Trophoblast cell (in vitro differentiated cells and primary cell): ENCODE results near the gene XAGE2. TPM values are rescaled to one million over a fixed set of nuclear protein-coding genes. Genes with fewer than 3 reads are reported as not detected.
"Not testable (repeated sequence)": the region's sequence is repeated elsewhere in the genome, so short reads cannot be mapped to it uniquely, and the experiment has no call there.

Experiments
- DNase-seq, 2 donors: peaks; one replicate each; pipeline ENCODE4 v3.0.0-alpha.2; 2016
- H2AFZ ChIP-seq: 2 replicates; pipeline ENCODE4 v1.6.1; 2013; ENCODE audit warnings: low read length, moderate library complexity, mild to moderate bottlenecking; ENCODE audit not compliant: insufficient read depth, poor library complexity
- H2AK5ac ChIP-seq: 2 replicates; pipeline ENCODE4 v1.6.1; 2013; ENCODE audit warnings: mild to moderate bottlenecking, low read length
- H2BK120ac ChIP-seq: 2 replicates; pipeline ENCODE4 v1.6.1; 2013; ENCODE audit warnings: low read length, mild to moderate bottlenecking, moderate library complexity; ENCODE audit not compliant: insufficient read depth, poor library complexity
- H2BK12ac ChIP-seq: 2 replicates; pipeline ENCODE4 v1.6.1; 2013; ENCODE audit warnings: mild to moderate bottlenecking, low read length, moderate library complexity
- H2BK5ac ChIP-seq: 2 replicates; pipeline ENCODE4 v1.6.1; 2013; ENCODE audit warnings: low read length, low read depth, moderate library complexity, mild to moderate bottlenecking; ENCODE audit not compliant: poor library complexity
- H3K14ac ChIP-seq: 2 replicates; pipeline ENCODE4 v1.6.1; 2013; ENCODE audit warnings: mild to moderate bottlenecking, low read length
- H3K18ac ChIP-seq: 2 replicates; pipeline ENCODE4 v1.6.1; 2013; ENCODE audit warnings: mild to moderate bottlenecking, low read length
- H3K23ac ChIP-seq: 2 replicates; pipeline ENCODE4 v1.6.1; 2013; ENCODE audit warnings: low read length
- H3K27ac ChIP-seq: 2 replicates; pipeline ENCODE4 v1.5.1; 2013; ENCODE audit warnings: low read depth, mild to moderate bottlenecking, inconsistent platforms, low read length, moderate library complexity
- H3K27me3 ChIP-seq: 2 replicates; pipeline ENCODE4 v1.6.1; 2013; ENCODE audit warnings: inconsistent platforms, mild to moderate bottlenecking, low read length, moderate library complexity; ENCODE audit not compliant: insufficient read depth
- H3K36me3 ChIP-seq, 2 experiments: 1 replicate in 1 of 2; 2 replicates in 1 of 2; pipeline ENCODE4 v1.6.1; 2013; ENCODE audit warnings: low read length in 2 of 2, mild to moderate bottlenecking in 2 of 2, moderate library complexity in 1 of 2; ENCODE audit not compliant: insufficient read depth in 2 of 2, control insufficient read depth in 1 of 2
- H3K4ac ChIP-seq: 2 replicates; pipeline ENCODE4 v1.6.1; 2013; ENCODE audit warnings: low read depth, mild to moderate bottlenecking, low read length, moderate library complexity
- H3K4me1 ChIP-seq, 2 experiments: 1 replicate in 1 of 2; 2 replicates in 1 of 2; pipeline ENCODE4 v1.6.1; 2013; ENCODE audit warnings: low read length in 2 of 2, mild to moderate bottlenecking in 2 of 2, moderate library complexity in 1 of 2; ENCODE audit not compliant: insufficient read depth in 2 of 2, control insufficient read depth in 1 of 2
- H3K4me2 ChIP-seq: 2 replicates; pipeline ENCODE4 v1.6.1; 2013; ENCODE audit warnings: inconsistent platforms, mild to moderate bottlenecking, low read length, moderate library complexity
- H3K4me3 ChIP-seq: 2 replicates; pipeline ENCODE4 v1.5.1; 2013; ENCODE audit warnings: mild to moderate bottlenecking, low read depth, low read length, inconsistent platforms
- H3K79me1 ChIP-seq: one replicate; pipeline ENCODE4 v1.6.1; 2013; ENCODE audit warnings: low read length
- H3K79me2 ChIP-seq: 2 replicates; pipeline ENCODE4 v1.6.1; 2013; ENCODE audit warnings: low read length, mild to moderate bottlenecking; ENCODE audit not compliant: control insufficient read depth, insufficient read depth, poor library complexity
- H3K9ac ChIP-seq: 2 replicates; pipeline ENCODE4 v1.6.1; 2013; ENCODE audit warnings: mild to moderate bottlenecking, low read length
- H3K9me3 ChIP-seq: 2 replicates; pipeline ENCODE4 v1.6.1; 2013; ENCODE audit warnings: low read depth, mild to moderate bottlenecking, control low read depth, inconsistent platforms, low read length; ENCODE audit not compliant: insufficient read depth
- H4K12ac ChIP-seq: 2 replicates; pipeline ENCODE4 v1.6.1; 2013; ENCODE audit warnings: low read depth, mild to moderate bottlenecking, low read length, moderate library complexity
- H4K8ac ChIP-seq: 2 replicates; pipeline ENCODE4 v1.6.1; 2013; ENCODE audit warnings: low read depth, mild to moderate bottlenecking, low read length, moderate library complexity
- H4K91ac ChIP-seq: one replicate; pipeline ENCODE4 v1.6.1; 2013; ENCODE audit warnings: low read depth, mild to moderate bottlenecking, low read length, moderate library complexity
- WGBS: extraction: QIAGEN DNeasy Blood & Tissue Kit; methylation state at CpG from one replicate; pipeline ENCODE4 v1.1.7; 2013; ENCODE audit warnings: missing lambda C conversion rate; ENCODE audit not compliant: insufficient read length, insufficient coverage; ENCODE audit errors: extremely low coverage; 5-methylcytosine and 5-hydroxymethylcytosine counted together
- polyA plus RNA-seq: library from polyadenylated mRNA; stranded (reverse); fragments of 200-250 nt; gene quantifications from 2 replicates; pipeline ENCODE4 v1.2.3, GENCODE V29; 2013

The XAGE2 gene
- polyA plus RNA-seq, result 218 and 229 TPM in 2 replicates

- DNase-seq, result peak; percentile 81 to 85
- H2AK5ac ChIP-seq, result no peak within 1 kb of the TSS
- no peak within 1 kb of the TSS for H3K4me2 ChIP-seq
- no peak within 1 kb of the TSS for H3K18ac ChIP-seq
- no CpG with 5 or more reads among the region's 19 CpGs for WGBS
- H4K12ac ChIP-seq, result no peak within 1 kb of the TSS
- no peaks in the 10 kb centered on the region for H3K27me3 ChIP-seq
- H3K79me2 ChIP-seq, result no peaks in the 10 kb centered on the region
- peak within 1 kb of the TSS; percentile 20 for H2BK120ac ChIP-seq
- H3K9ac ChIP-seq, result no peak within 1 kb of the TSS
- peak within 1 kb of the TSS; percentile 18 for H4K8ac ChIP-seq
- H3K4ac ChIP-seq, result no peak within 1 kb of the TSS
- peak within 1 kb of the TSS; percentile 44 for H2BK12ac ChIP-seq
- H2BK5ac ChIP-seq, result peak within 1 kb of the TSS; percentile 13
- peaks cover 2 to 3% of the 10 kb centered on the region in 2 experiments for H3K4me1 ChIP-seq
- H2AFZ ChIP-seq, result peak within 1 kb of the TSS; percentile 39
- H3K14ac ChIP-seq, result peak within 1 kb of the TSS; percentile 20
- H3K27ac ChIP-seq, result peak within 1 kb of the TSS; percentile 31
- no peak within 1 kb of the TSS for H3K23ac ChIP-seq
- no peak within 1 kb of the TSS for H3K4me3 ChIP-seq
- H3K9me3 ChIP-seq, result no peaks in the 10 kb centered on the region
- H3K79me1 ChIP-seq, result peaks cover 7% of the 10 kb centered on the region
- H4K91ac ChIP-seq, result peak within 1 kb of the TSS; percentile 47
- no peaks in the 10 kb centered on the region for H3K36me3 ChIP-seq
Observed at GRCh38 chrX:52368368-52369055, at the start of gene XAGE2. XAGE2 (plus strand) TSS chrX:52369021; CDS start chrX:52370015, 994 bp downstream.

GRCh38 chrX:52337410-52337809 lies 31.4 kb upstream of the XAGE2 start:
- H3K27ac ChIP-seq, result no peak overlapping the region
- H3K18ac ChIP-seq, result no peak overlapping the region
- no peak overlapping the region for H2BK5ac ChIP-seq
- H3K4ac ChIP-seq, result no peak overlapping the region
- WGBS, result no CpG with 5 or more reads among the region's 4 CpGs
- no peak overlapping the region for H2AK5ac ChIP-seq
- no peak overlapping the region for H3K23ac ChIP-seq
- no peaks in the 10 kb centered on the region for H3K36me3 ChIP-seq
- no peak overlapping the region for H3K9ac ChIP-seq
- H3K4me3 ChIP-seq, result no peak overlapping the region
- H3K14ac ChIP-seq, result no peak overlapping the region
- H4K8ac ChIP-seq, result no peak overlapping the region
- no peaks in the 10 kb centered on the region for H3K79me1 ChIP-seq
- H4K91ac ChIP-seq, result no peak overlapping the region
- H4K12ac ChIP-seq, result no peak overlapping the region
- H3K9me3 ChIP-seq, result no peaks in the 10 kb centered on the region
- no peak overlapping the region for H2BK120ac ChIP-seq
- no peaks in the 10 kb centered on the region for H3K27me3 ChIP-seq
- H2AFZ ChIP-seq, result no peak overlapping the region
- DNase-seq, result no peak
- H3K4me1 ChIP-seq, result no peaks in the 10 kb centered on the region
- H3K4me2 ChIP-seq, result no peak overlapping the region
- H2BK12ac ChIP-seq, result no peak overlapping the region
- H3K79me2 ChIP-seq, result no peaks in the 10 kb centered on the region

- Histone ChIP-seq H3K18ac (no peak overlapping the region), H3K27ac (no peak overlapping the region), H4K8ac (no peak overlapping the region), H2BK120ac (no peak overlapping the region), H3K4me1 (peaks cover 0 to 1% of the 10 kb centered on the region in 2 experiments), H4K91ac (no peak overlapping the region), H3K79me2 (no peaks in the 10 kb centered on the region), H3K9me3 (no peaks in the 10 kb centered on the region), H3K9ac (no peak overlapping the region), H3K4me2 (no peak overlapping the region), H3K23ac (no peak overlapping the region), H4K12ac (no peak overlapping the region), H2AK5ac (no peak overlapping the region), H2BK5ac (no peak overlapping the region), H3K36me3 (no peaks in the 10 kb centered on the region), H3K27me3 (no peaks in the 10 kb centered on the region), H3K79me1 (peaks cover 1% of the 10 kb centered on the region), H2BK12ac (no peak overlapping the region), H2AFZ (no peak overlapping the region), H3K4me3 (no peak overlapping the region), H3K4ac (no peak overlapping the region), H3K14ac (no peak overlapping the region)
- DNase-seq, result no peak
Observed at GRCh38 chrX:52341493-52341892, 27.3 kb upstream of the XAGE2 start.

GRCh38 chrX:52343131-52343530 lies 25.7 kb upstream of the XAGE2 start:
- H2BK5ac ChIP-seq, H4K12ac ChIP-seq, H2AK5ac ChIP-seq, H3K4me3 ChIP-seq, DNase-seq, H4K8ac ChIP-seq, H3K9me3 ChIP-seq, H3K79me1 ChIP-seq, H3K79me2 ChIP-seq, H3K23ac ChIP-seq, H4K91ac ChIP-seq, H3K18ac ChIP-seq, H2BK12ac ChIP-seq, H3K4me1 ChIP-seq, H3K36me3 ChIP-seq, H2AFZ ChIP-seq, H3K4ac ChIP-seq, H3K27ac ChIP-seq, H3K14ac ChIP-seq, H3K4me2 ChIP-seq, H3K9ac ChIP-seq, H2BK120ac ChIP-seq, H3K27me3 ChIP-seq: not testable (repeated sequence)
- no CpG with 5 or more reads among the region's 6 CpGs for WGBS
